GM12872 (cell line): ENCODE measurements around the gene PTPRN2.

ENCODE experiments used
- CTCF ChIP-seq: IDR thresholded peaks from 3 replicates; pipeline ENCODE4 v1.5.1; 2011; ENCODE audit warnings: low read depth, mild to moderate bottlenecking, low read length, moderate library complexity; ENCODE audit not compliant: insufficient read depth

The PTPRN2 gene

GRCh38 chr7:158317238-158318205 is 270.1 kb downstream of the PTPRN2 start:
- TF ChIP-seq CTCF = no peak

DNA sequence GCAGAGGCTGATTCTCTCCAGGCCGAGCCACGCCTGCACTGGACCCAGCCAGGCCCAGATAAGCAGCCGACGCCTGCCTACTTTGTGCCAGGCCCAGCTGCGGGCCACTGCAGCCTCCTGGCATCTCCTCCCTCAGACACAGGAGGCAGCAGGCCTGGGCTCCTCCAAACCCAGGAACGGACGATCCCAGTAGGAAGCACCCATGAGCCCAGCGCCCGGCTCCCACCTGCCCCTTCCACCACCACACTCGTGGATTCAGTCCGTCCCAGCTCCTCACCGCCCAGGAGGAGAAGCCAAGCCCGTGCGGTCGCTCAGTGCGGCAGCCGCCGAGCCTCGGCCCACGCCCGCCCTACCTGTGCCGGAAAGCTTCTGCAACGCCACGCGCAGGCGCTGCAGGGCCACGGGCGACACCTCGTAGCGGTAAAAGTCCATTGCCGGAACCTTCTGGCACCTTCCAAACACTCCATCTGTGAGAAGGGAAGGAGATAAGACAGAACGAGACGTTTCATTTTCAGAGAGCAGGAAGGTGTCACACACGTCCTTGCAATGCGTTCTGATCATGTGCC is 271.1 kb downstream of the PTPRN2 start:
- no peak for TF ChIP-seq CTCF

GRCh38 chr7:158315881-158316280 is 271.7 kb downstream of the PTPRN2 start:
- no peak for TF ChIP-seq CTCF

- no peak for TF ChIP-seq CTCF
Observed at GRCh38 chr7:158315326-158315725, 272.3 kb downstream of the PTPRN2 start.

DNA sequence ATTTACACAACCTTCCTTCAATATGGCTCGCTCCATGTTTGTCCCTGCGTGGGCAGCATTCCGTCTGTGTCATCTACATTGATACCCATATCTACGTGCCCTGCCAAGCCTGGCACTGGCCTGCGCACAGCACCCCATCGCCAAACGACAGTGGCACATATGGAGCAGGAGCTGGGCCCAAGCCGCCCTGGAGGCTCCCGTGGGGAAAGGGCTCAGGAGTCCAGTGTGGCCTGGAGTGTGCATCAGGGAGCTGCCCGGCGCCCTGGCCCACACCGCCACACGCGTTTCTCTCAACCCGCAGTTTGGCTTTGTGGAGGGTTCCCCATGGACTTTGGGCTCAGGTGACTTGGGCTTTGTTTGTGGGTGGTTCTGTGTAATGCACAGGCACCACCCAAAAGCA is 273.2 kb downstream of the PTPRN2 start:
- TF ChIP-seq CTCF = no peak

- TF ChIP-seq CTCF = no peak
Observed at GRCh38 chr7:158313931-158314330, 273.7 kb downstream of the PTPRN2 start.

- no peak for TF ChIP-seq CTCF
Observed at GRCh38 chr7:158312789-158313188, 274.8 kb downstream of the PTPRN2 start.
